Left lung (tissue), 10 donors: ENCODE results near the gene DNAJA2. TPM values are rescaled to one million over a fixed set of nuclear protein-coding genes. Genes with fewer than 3 reads are reported as not detected.

Experiments
- ATAC-seq: fragments of 200-7000 bp; cut with Tn5 transposase; one replicate; pipeline ENCODE4 v1.9.1; 2020; ENCODE audit warnings: moderate library complexity
- DNase-seq, 4 donors: peaks; one replicate each; pipeline ENCODE4 v3.0.0-alpha.2; 2013 to 2020
- H3K27ac ChIP-seq, 2 donors: fragments of 200-600 bp; sonication (generic) in 1 of 2; one replicate each; pipeline versions ENCODE4 v1.5.0 to v1.8.0; 2020 to 2021
- H3K27me3 ChIP-seq, 2 donors: fragments of 200-600 bp; sonication (generic) in 1 of 2; one replicate each; pipeline versions ENCODE4 v1.5.0 to v1.8.0; 2020 to 2021
- H3K36me3 ChIP-seq, 2 donors: fragments of 200-600 bp; sonication (generic) in 1 of 2; one replicate each; pipeline versions ENCODE4 v1.5.0 to v1.8.0; 2020 to 2021
- H3K4me1 ChIP-seq, 2 donors: fragments of 200-600 bp; one replicate each; pipeline ENCODE4 v1.8.0; 2021
- H3K4me3 ChIP-seq, 2 donors: fragments of 200-600 bp; sonication (generic) in 1 of 2; one replicate each; pipeline versions ENCODE4 v1.5.0 to v1.8.0; 2020 to 2021; ENCODE audit warnings: mild to moderate bottlenecking in 1 of 2
- H3K9me3 ChIP-seq, 2 donors: fragments of 200-600 bp; sonication (generic) in 1 of 2; one replicate each; pipeline versions ENCODE4 v1.5.0 to v1.8.0; 2020 to 2021
- intact Hi-C, 2 donors: fragments of 100-400 bp; cut with DNase I; formaldehyde crosslinking; loops; one replicate each; pipeline versions ENCODE4 v1.11.2 to v1.14.2; 2022
- polyA plus RNA-seq, 6 donors: library from polyadenylated mRNA; unstranded; fragments of 120-200 nt; gene quantifications; one replicate each; pipeline ENCODE4 v1.2.1, GENCODE V29; 2013; ENCODE audit not compliant: insufficient read length in 6 of 6
- total RNA-seq, 2 donors: library from RNA; stranded (reverse); fragmentation: NEBNext Ultra II Directional; extraction: Animal tissue kit (Norgen Biotek cat#: 25700); gene quantifications; one replicate each; pipeline ENCODE4 v1.2.1, GENCODE V29; 2021
- TF ChIP-seq, protein P1 (sequence below), 2 donors: fragments of 200-600 bp; sonication (generic) in 1 of 2; IDR thresholded peaks; one replicate each; pipeline versions ENCODE4 v1.5.0 to v1.8.0; 2021; ENCODE audit warnings: antibody characterized with exemption in 2 of 2
- donor health status: DM: no; HTN: yes; CAD: no.
- donor health status: DM: no; HTN: no; CAD: no.

The DNAJA2 gene
- total and polyA plus RNA-seq, 8 donors = 41.8 to 71.4 (median 67.2) TPM

DNA sequence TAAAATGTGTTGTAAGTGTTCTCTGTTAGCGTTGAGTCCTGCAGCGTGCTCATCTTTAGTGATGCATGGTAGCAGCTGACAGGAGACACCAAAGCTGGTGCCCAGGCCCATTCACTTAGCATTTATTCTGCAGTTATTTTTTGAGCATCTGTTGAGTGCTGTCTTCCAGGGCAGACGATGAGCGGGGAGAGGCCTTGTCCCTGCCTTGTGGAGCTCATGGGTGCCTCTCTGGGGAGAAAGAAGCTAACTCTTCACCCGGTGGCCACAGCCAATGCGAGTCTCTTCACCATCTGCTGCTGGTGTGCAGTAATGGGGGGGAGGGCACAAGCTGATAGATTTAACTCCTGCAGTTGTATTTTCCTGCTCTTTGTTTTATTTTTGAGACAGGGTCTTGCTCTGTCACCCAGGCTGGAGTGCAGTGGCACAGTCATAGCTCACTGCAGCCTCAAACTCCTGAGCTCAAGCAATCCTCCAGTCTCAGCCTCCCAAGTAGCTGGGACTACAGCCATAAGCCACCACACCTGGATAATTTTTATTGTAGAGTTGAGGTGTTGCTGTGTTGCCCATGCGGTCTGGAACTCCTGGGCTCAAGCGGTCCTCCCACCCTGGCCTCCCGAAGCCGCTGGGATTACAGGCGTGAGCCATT lies 58.8 kb downstream of the DNAJA2 start:
- intact Hi-C loops = loop anchor here in 1 of 2 donors (10.0 kb wide), 1 partner anchor 60 kb away; no protein-coding TSS in a partner anchor

GRCh38 chr16:46911650-46912049 lies 61.8 kb downstream of the DNAJA2 start:
- Histone ChIP-seq H3K27ac (no peak overlapping the region), H3K36me3 (peaks cover 0 to 8% of the 10 kb centered on the region in 2 donors), H3K4me1 (no peaks in the 10 kb centered on the region), H3K27me3 (no peaks in the 10 kb centered on the region), H3K4me3 (no peak overlapping the region), H3K9me3 (no peaks in the 10 kb centered on the region)
- intact Hi-C loops = loop anchor here in 1 of 2 donors (10.0 kb wide), 1 partner anchor 57 kb away; no protein-coding TSS in a partner anchor
- no peak for DNase-seq
- TF ChIP-seq, protein P1, sequence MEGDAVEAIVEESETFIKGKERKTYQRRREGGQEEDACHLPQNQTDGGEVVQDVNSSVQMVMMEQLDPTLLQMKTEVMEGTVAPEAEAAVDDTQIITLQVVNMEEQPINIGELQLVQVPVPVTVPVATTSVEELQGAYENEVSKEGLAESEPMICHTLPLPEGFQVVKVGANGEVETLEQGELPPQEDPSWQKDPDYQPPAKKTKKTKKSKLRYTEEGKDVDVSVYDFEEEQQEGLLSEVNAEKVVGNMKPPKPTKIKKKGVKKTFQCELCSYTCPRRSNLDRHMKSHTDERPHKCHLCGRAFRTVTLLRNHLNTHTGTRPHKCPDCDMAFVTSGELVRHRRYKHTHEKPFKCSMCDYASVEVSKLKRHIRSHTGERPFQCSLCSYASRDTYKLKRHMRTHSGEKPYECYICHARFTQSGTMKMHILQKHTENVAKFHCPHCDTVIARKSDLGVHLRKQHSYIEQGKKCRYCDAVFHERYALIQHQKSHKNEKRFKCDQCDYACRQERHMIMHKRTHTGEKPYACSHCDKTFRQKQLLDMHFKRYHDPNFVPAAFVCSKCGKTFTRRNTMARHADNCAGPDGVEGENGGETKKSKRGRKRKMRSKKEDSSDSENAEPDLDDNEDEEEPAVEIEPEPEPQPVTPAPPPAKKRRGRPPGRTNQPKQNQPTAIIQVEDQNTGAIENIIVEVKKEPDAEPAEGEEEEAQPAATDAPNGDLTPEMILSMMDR (IDR thresholded peaks at IDR 0.05) = no peak
- ATAC-seq = no peak

More for the DNA sequence above, 58.8 kb downstream of the DNAJA2 start:
- Histone ChIP-seq H3K36me3 (peaks cover 0 to 11% of the 10 kb centered on the region in 2 donors), H3K27ac (no peak overlapping the region), H3K9me3 (no peaks in the 10 kb centered on the region), H3K27me3 (no peaks in the 10 kb centered on the region), H3K4me1 (no peaks in the 10 kb centered on the region), H3K4me3 (no peak overlapping the region)
- no peak for ATAC-seq
- TF ChIP-seq, protein P1 (IDR thresholded peaks at IDR 0.05) = no peak
- DNase-seq = no peak

- TF ChIP-seq, protein P1 (IDR thresholded peaks at IDR 0.05) = no peak
- no peaks in the 10 kb centered on the region for H3K9me3 ChIP-seq
- no peak for ATAC-seq
Observed at GRCh38 chr16:46911038-46911437, 62.4 kb downstream of the DNAJA2 start.

GRCh38 chr16:46908540-46909372 lies 64.7 kb downstream of the DNAJA2 start:
- ATAC-seq = peak; percentile 82
- Histone ChIP-seq H3K4me3 (no peak overlapping the region), H3K9me3 (no peaks in the 10 kb centered on the region), H3K27ac (no peak overlapping the region), H3K27me3 (no peaks in the 10 kb centered on the region), H3K36me3 (peaks cover 0 to 8% of the 10 kb centered on the region in 2 donors), H3K4me1 (no peaks in the 10 kb centered on the region)
- intact Hi-C loops = loop anchor here in 1 of 2 donors (5.0 kb wide), 1 partner anchor 56 kb away; no protein-coding TSS in a partner anchor
- DNase-seq = peak in 1 of 4 donors; percentile 78
- TF ChIP-seq, protein P1 (IDR thresholded peaks at IDR 0.05) = peak; percentile 63 to 79

More at GRCh38 chr16:46911038-46911437, 62.4 kb downstream of the DNAJA2 start:
- no peak overlapping the region for H3K27ac ChIP-seq
- no peak for DNase-seq
- H3K4me1 ChIP-seq = no peaks in the 10 kb centered on the region
- peaks cover 0 to 8% of the 10 kb centered on the region in 2 donors for H3K36me3 ChIP-seq
- intact Hi-C loops = loop anchor here in 1 of 2 donors (10.0 kb wide), 1 partner anchor 56 kb away; no protein-coding TSS in a partner anchor
- H3K27me3 ChIP-seq = no peaks in the 10 kb centered on the region
- H3K4me3 ChIP-seq = no peak overlapping the region
